Activated CD4-positive, alpha-beta T cell treated with anti-CD3 and anti-CD28 coated beads, Interleukin-2, amount 50 U/mL, for 16 hours (primary cell): ENCODE data around the gene TTC1.
A peak's percentile ranks its signal among the peaks of the same experiment; 100 is the strongest.
"Not testable (repeated sequence)": the region's sequence is repeated elsewhere in the genome, so short reads cannot be mapped to it uniquely, and the experiment has no call there.

Experiments
- DNase-seq: peaks from one replicate; pipeline ENCODE4 v3.0.0-alpha.2; 2020

Gene TTC1, protein sequence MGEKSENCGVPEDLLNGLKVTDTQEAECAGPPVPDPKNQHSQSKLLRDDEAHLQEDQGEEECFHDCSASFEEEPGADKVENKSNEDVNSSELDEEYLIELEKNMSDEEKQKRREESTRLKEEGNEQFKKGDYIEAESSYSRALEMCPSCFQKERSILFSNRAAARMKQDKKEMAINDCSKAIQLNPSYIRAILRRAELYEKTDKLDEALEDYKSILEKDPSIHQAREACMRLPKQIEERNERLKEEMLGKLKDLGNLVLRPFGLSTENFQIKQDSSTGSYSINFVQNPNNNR

DNA sequence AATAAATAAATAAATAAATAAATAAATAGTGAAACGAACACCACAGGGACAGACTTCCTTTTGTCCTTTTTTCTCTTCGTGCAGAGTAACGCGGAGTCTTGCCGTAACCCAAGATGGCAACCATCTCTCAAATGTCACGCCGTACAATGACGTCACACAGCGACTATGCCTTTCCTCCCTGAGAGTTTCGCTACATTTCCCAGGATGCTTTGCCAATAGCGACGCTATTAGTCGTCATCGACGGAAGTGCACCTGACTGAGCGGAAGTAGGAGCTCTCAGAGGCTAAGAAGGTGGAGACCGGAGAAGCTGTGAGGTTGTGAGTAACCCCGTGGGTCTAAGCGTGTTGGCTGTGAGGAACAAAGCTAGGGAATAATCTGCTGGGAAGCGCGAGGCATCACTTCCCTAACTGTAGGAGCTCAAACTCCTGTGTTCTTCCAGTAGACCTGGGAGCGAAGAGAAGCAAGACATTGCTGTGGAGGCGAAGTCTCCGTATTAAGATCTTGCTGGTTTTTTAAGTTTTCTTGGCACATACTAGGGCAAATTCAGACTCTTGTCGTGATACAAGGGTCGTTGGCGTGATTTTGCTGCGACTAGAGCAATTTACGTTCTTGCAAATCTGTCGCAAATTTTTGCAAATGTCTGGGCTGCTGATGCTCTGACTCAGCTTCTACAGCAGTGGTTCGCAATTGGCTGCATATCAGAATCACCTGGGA, at the start of gene TTC1:
Gene TTC1 (plus strand): TSS at position 263 of the 714 bp plus-strand sequence. CDS start 1,390 bp downstream, outside the sequence.
- DNase-seq, result peak; percentile 96

GRCh38 chr5:159961176-159962160, 47.5 kb upstream of the TTC1 start:
- no peak for DNase-seq

DNA sequence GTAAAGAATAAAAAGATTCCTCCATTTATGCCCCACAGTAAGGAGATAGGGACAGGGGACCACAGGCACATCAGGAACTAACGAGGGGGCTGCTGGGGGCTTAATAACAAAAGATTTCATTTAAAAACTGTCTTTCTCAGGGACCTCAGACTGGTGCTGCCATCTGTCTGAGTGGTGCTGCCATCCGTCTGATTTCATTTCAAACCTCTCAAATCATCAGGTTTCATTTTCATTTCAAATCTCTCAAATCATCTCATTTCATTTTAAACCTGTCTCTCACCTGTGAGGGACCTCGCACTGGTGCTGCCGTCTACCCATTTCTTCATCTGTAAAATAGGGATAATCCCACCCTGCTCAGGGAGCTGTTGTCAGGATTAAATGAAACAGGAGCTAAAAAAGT, 46.7 kb upstream of the TTC1 start:
- DNase-seq, result no peak

- DNase-seq, result no peak
Measured at GRCh38 chr5:159963935-159964334, 45.0 kb upstream of the TTC1 start.

GRCh38 chr5:159965031-159965837, 43.7 kb upstream of the TTC1 start:
- DNase-seq, result peak; percentile 15

GRCh38 chr5:159965838-159966128, 43.2 kb upstream of the TTC1 start:
- DNase-seq, result not testable (repeated sequence)

- DNase-seq, result no peak
Measured at GRCh38 chr5:159969966-159970365, 39.0 kb upstream of the TTC1 start.

- DNase-seq, result no peak
Measured at GRCh38 chr5:159971038-159971437, 37.9 kb upstream of the TTC1 start.

DNA sequence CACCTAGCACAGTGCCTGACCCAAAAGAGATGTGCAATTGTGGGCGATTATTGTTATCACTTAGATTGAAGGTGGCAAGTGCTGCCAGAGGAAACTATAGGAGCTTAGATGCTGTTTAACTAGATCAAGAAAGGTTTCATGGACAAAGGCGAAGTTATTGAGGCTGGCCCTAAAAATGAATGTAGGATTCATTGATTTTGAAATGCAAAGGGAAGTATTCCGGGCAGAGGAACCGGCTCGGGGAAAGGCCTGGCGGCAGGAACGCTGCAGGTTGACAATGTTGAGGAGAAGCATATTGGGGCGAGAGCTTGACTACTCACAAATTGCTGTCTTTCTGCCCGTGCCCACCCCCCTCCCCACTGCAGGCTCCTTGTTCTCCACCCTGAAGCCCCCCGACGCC, 37.4 kb upstream of the TTC1 start:
- DNase-seq, result no peak

DNA sequence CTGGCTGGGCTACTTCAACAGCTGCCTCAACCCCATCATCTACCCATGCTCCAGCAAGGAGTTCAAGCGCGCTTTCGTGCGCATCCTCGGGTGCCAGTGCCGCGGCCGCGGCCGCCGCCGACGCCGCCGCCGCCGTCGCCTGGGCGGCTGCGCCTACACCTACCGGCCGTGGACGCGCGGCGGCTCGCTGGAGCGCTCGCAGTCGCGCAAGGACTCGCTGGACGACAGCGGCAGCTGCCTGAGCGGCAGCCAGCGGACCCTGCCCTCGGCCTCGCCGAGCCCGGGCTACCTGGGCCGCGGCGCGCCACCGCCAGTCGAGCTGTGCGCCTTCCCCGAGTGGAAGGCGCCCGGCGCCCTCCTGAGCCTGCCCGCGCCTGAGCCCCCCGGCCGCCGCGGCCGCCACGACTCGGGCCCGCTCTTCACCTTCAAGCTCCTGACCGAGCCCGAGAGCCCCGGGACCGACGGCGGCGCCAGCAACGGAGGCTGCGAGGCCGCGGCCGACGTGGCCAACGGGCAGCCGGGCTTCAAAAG, 36.9 kb upstream of the TTC1 start:
- DNase-seq, result no peak

DNA sequence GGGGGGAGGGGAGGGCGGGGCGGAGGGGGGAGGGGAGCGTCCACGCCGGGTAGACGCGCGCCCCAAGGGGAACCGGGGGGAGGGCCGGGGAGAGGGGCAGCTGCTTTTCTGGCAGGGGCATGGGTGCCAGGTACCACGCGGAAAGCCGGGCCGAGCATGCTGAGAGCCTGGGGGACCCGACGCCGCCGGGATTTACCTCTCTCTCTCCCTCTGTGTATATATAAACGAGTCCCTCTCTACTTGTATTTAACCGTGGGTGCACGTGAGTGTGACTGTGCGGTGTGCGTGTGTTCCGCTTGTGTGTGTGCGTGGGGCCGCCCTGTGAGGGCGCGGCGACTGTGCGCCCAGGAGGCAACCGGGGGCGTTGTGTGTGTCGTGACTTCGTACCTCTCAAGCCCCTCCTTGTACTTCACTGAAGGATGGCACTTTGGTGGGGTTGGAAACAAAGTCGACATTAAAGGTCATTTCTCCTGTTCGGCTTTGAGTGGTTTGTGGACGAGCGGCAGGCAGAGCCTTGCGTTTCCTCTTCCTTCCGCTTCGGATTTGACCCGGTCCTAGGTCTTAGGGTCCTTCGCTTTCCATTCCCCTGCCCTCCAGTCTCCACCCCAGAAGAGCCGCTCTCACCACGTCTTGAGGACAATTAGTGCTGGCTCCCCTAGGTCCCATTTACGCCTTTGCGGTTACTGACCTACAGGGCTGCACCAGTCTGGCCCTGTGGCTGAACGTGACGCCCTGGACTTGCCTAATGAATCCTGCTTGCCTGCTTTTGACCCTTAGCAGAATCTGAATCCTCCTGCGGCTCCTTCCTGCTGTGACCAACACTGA, 36.2 kb upstream of the TTC1 start:
- DNase-seq, result no peak

DNA sequence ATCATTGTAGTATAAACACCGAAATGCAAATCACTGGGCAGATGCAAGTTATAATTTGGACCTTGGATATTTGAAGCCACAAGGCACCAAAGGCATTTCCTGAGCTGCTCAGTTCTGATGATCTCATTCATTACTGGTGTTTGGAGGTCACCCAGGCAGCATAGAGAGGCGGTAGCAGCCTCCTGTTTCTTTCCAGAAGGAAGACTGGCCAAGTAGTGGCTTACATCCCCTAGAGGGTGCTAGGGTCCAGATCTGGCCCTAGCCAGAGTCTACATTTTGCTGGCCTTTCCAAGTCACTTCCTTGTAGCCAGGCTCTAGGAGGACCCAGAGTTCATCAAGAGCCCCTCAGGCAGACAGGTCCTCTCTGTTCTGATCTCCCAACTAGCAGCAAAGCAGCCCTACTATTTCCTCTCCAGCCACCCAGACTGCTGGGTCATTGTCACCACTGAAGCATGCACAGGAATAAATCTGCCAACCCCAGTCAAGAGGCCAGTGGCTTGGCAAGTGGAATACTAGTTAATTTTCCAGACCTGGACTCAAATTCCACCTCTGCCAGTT, 33.4 kb upstream of the TTC1 start:
- DNase-seq, result no peak

- DNase-seq, result no peak
Measured at GRCh38 chr5:159976921-159977320, 32.0 kb upstream of the TTC1 start.

- DNase-seq, result no peak
Measured at GRCh38 chr5:159978358-159978757, 30.6 kb upstream of the TTC1 start.

DNA sequence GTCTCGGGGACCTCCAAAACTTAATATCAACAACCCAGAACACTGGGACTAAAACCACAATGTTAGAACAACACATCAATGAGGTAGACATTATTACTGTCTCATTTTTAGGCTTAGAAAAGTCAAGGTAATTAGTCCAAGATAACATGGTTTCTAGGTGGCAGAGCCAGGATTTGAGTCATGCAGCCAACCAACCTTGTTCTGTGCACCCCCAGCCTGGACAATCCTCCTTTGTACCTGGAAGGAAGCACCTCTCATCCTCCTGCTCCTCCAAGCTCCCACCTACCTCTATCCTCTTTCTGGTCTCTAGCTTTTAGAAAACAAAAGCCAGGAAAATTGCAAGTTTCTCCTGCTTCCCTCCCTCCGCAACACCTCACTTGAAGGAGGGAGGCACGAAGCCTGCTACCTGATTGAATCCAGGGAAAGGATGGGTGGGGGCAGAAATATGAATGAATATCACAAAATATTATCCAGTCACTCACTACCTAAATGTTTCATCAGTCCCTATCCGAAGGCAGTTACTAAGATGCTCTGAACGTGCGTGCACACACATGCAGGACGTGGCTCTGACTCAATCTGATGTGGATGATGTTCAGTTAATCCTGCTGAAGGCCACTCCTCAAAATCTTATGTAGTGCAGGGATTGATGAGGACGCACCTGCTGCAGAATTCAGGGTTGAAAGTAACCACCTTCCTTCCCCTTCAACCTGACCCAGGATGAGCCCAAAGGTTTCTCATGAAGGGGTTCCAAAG, 26.3 kb upstream of the TTC1 start:
- DNase-seq, result no peak

GRCh38 chr5:159987031-159987674, 21.8 kb upstream of the TTC1 start:
- DNase-seq, result peak; percentile 71

GRCh38 chr5:159990506-159990905, 18.4 kb upstream of the TTC1 start:
- no peak for DNase-seq

- DNase-seq, result no peak
Measured at GRCh38 chr5:159992566-159992965, 16.4 kb upstream of the TTC1 start.

- no peak for DNase-seq
Measured at GRCh38 chr5:159993194-159993593, 15.7 kb upstream of the TTC1 start.

DNA sequence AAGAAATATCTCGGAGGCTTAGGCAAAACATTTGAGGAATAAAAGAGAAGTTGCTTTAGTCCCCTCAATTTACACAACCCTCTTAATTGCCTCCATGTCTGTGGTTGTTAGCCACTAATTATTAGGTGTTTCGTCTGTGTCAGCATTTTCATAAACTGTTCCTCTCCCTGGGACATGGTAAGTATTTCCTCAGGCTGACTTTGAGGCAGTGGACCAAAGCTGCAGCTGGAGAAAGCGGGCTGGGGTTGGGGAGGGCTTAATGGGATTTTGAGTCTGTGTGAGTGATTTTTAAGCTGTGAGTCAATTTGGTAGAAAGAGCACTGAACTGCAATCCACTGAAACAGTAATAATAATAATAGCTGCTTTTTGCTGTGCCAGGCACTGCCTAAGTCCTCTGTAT, 13.0 kb upstream of the TTC1 start:
- no peak for DNase-seq
